Pancreas (tissue), 10 donors: ENCODE data around the gene MPDZ. TPM values are rescaled to one million over a fixed set of nuclear protein-coding genes. Genes with fewer than 3 reads are reported as not detected.

Experiments used
- ATAC-seq, 4 donors: fragments of 200-7000 bp; cut with Tn5 transposase; one replicate each; pipeline versions ENCODE4 v1.8.0 to v1.9.1; 2020; ENCODE audit warnings: mild to moderate bottlenecking in 4 of 4, moderate library complexity in 4 of 4
- DNase-seq, 6 donors: peaks; one replicate each; pipeline ENCODE4 v3.0.0-alpha.2; 2020
- FAIRE-seq: peaks from 2 replicates; lab custom pipeline; 2012; peaks lifted over from hg19 to GRCh38; lab: Jason Lieb, UNC
- H3K27ac ChIP-seq, 4 donors: fragments of 200-600 bp; sonication (generic); 1 replicate in 3 of 4; 2 replicates in 1 of 4; pipeline versions ENCODE4 v1.5.0 to v1.8.0; 2020
- H3K27me3 ChIP-seq, 4 donors: fragments of 200-600 bp; one replicate each; pipeline ENCODE4 v1.8.0; 2021
- H3K36me3 ChIP-seq, 3 donors: fragments of 200-600 bp; sonication (generic) in 1 of 3; one replicate each; pipeline versions ENCODE4 v1.5.0 to v1.8.0; 2020 to 2021
- H3K4me1 ChIP-seq, 3 donors: fragments of 200-600 bp; one replicate each; pipeline ENCODE4 v1.8.0; 2021
- H3K4me3 ChIP-seq, 4 donors: fragments of 200-600 bp; sonication (generic) in 2 of 4; one replicate each; pipeline versions ENCODE4 v1.5.0 to v1.8.0; 2020 to 2021
- H3K9me3 ChIP-seq, 4 donors: fragments of 200-600 bp; one replicate each; pipeline ENCODE4 v1.8.0; 2021
- CTCF ChIP-seq, 4 donors: fragments of 200-600 bp; sonication (generic) in 3 of 4; IDR thresholded peaks; one replicate each; pipeline versions ENCODE4 v1.5.0 to v1.8.0; 2021; ENCODE audit warnings: antibody characterized with exemption in 4 of 4
- WGBS, 2 donors: extraction: QIAGEN DNeasy Blood & Tissue Kit; methylation state at CpG; one replicate each; pipeline ENCODE4 v1.1.7; 2013; 5-methylcytosine and 5-hydroxymethylcytosine counted together
- intact Hi-C, 3 donors: fragments of 100-400 bp; cut with DNase I; formaldehyde crosslinking; loops; one replicate each; pipeline versions ENCODE4 v1.11.1 to v1.14.2; 2022
- polyA plus RNA-seq, 2 donors: library from polyadenylated mRNA; stranded (reverse); fragments of 200-250 nt; gene quantifications; one replicate each; pipeline ENCODE4 v1.2.3, GENCODE V29; 2013
- total RNA-seq, 6 donors: library from RNA; stranded (reverse); fragmentation: NEBNext Ultra II Directional in 4 of 6; extraction: Animal tissue kit (Norgen Biotek cat#: 25700) in 4 of 6; gene quantifications; one replicate each; pipeline versions ENCODE4 v1.2.1 to v1.2.4, GENCODE V29; 2021 to 2023
- donor health status: healthy with polysubstance abuse.
- donor health status: DM: no; HTN: no; CAD: no; lungs with moderate emphysema.
- donor health status: DM: no; HTN: no; CAD: no.
- donor health status: control.
- donor health status: control.
- donor health status: Bipolar disorder and iron deficiency.
- donor health status: DM: yes; HTN: yes; CAD: no.
- donor health status: DM: no; HTN: no; CAD: no.
- donor health status: DM: no; HTN: no; CAD: no.
- donor health status: DM: yes; HTN: yes; CAD: no.

MPDZ gene
- total and polyA plus RNA-seq, 8 donors: 2.7 to 9.5 (median 4.6) TPM

- Histone ChIP-seq H3K27me3 (no peaks in the 10 kb centered on the region), H3K9me3 (no peaks in the 10 kb centered on the region), H3K36me3 (no peaks in the 10 kb centered on the region), H3K4me3 (no peak overlapping the region), H3K4me1 (no peaks in the 10 kb centered on the region), H3K27ac (no peak overlapping the region)
- FAIRE-seq: no peak
- ATAC-seq: no peak
- 70 to 74% methylated on average over 4 of the region's 4 CpGs for WGBS, 2 donors
- no peak for DNase-seq
- intact Hi-C loops: no loop called here
- no peak for TF ChIP-seq CTCF (IDR thresholded peaks at IDR 0.05)
These were observed 132.7 kb downstream of the MPDZ start for GRCh38 chr9:13146840-13147239.

GRCh38 chr9:13145340-13145739 is 134.2 kb downstream of the MPDZ start:
- Histone ChIP-seq H3K27me3 (no peaks in the 10 kb centered on the region), H3K36me3 (no peaks in the 10 kb centered on the region), H3K4me3 (no peak overlapping the region), H3K4me1 (no peaks in the 10 kb centered on the region), H3K9me3 (no peaks in the 10 kb centered on the region), H3K27ac (no peak overlapping the region)
- FAIRE-seq: no peak
- no peak for DNase-seq
- intact Hi-C loops: no loop called here
- no peak for ATAC-seq
- no peak for TF ChIP-seq CTCF (IDR thresholded peaks at IDR 0.05)

GRCh38 chr9:13144166-13144775 is 135.2 kb downstream of the MPDZ start:
- no peaks in the 10 kb centered on the region for H3K9me3 ChIP-seq
- no peaks in the 10 kb centered on the region for H3K36me3 ChIP-seq
- H3K4me1 ChIP-seq: no peaks in the 10 kb centered on the region
- no peak for FAIRE-seq
- H3K27ac ChIP-seq: no peak overlapping the region
- WGBS, 2 donors: 86 to 88% methylated on average over 2 of the region's 2 CpGs
- no peaks in the 10 kb centered on the region for H3K27me3 ChIP-seq
- H3K4me3 ChIP-seq: no peak overlapping the region
- intact Hi-C loops: no loop called here
- ATAC-seq: no peak
- TF ChIP-seq CTCF (IDR thresholded peaks at IDR 0.05): no peak
- DNase-seq: no peak

GRCh38 chr9:13143281-13143680 is 136.2 kb downstream of the MPDZ start:
- no peak for FAIRE-seq
- H3K4me3 ChIP-seq: no peak overlapping the region
- 81 to 85% methylated on average over 5 of the region's 5 CpGs for WGBS, 2 donors
- no peak for ATAC-seq
- H3K9me3 ChIP-seq: no peaks in the 10 kb centered on the region
- no peak for TF ChIP-seq CTCF (IDR thresholded peaks at IDR 0.05)
- intact Hi-C loops: no loop called here
- H3K27ac ChIP-seq: no peak overlapping the region
- no peaks in the 10 kb centered on the region for H3K27me3 ChIP-seq
- no peaks in the 10 kb centered on the region for H3K36me3 ChIP-seq
- H3K4me1 ChIP-seq: no peaks in the 10 kb centered on the region
- DNase-seq: no peak

GRCh38 chr9:13142776-13143175 is 136.7 kb downstream of the MPDZ start:
- DNase-seq (no peak), FAIRE-seq (no peak), ATAC-seq (no peak)
- Histone ChIP-seq H3K4me3 (no peak overlapping the region), H3K27me3 (no peaks in the 10 kb centered on the region), H3K4me1 (no peaks in the 10 kb centered on the region), H3K9me3 (no peaks in the 10 kb centered on the region), H3K36me3 (no peaks in the 10 kb centered on the region), H3K27ac (no peak overlapping the region)
- 87 to 93% methylated on average over 3 of the region's 3 CpGs for WGBS, 2 donors
- intact Hi-C loops: no loop called here
- TF ChIP-seq CTCF (IDR thresholded peaks at IDR 0.05): no peak
